GM21576 (cell line): Measurements from ENCODE around the gene MRGPRD.
"Not testable (repeated sequence)": the region's sequence is repeated elsewhere in the genome, so short reads cannot be mapped to it uniquely, and the experiment has no call there.

Experiments used
- ATAC-seq: cut with Tn5 transposase; IDR thresholded peaks from one replicate; pipeline ENCODE4 v1.9.1; 2021; ENCODE audit warnings: mild to moderate bottlenecking, moderate library complexity; ENCODE audit not compliant: unreplicated experiment

MRGPRD gene

GRCh38 chr11:68994161-68994893, 13.5 kb upstream of the MRGPRD start:
- ATAC-seq: no peak

- ATAC-seq: no peak
These were observed 12.8 kb upstream of the MRGPRD start for GRCh38 chr11:68993546-68993945.

GRCh38 chr11:68992743-68993255, 12.0 kb upstream of the MRGPRD start:
- ATAC-seq: no peak

- ATAC-seq: no peak
These were observed 10.4 kb upstream of the MRGPRD start for GRCh38 chr11:68990995-68991780.

- no peak for ATAC-seq
These were observed 9.3 kb upstream of the MRGPRD start for GRCh38 chr11:68989936-68990606.

- ATAC-seq: no peak
These were observed 7.7 kb upstream of the MRGPRD start for GRCh38 chr11:68988491-68988890.

GRCh38 chr11:68987211-68987610, 6.4 kb upstream of the MRGPRD start:
- ATAC-seq: no peak

GRCh38 chr11:68983801-68984200, 3.0 kb upstream of the MRGPRD start:
- ATAC-seq: no peak

GRCh38 chr11:68982134-68982533, 1.3 kb upstream of the MRGPRD start:
- no peak for ATAC-seq

GRCh38 chr11:68979931-68980775, 633 bp downstream of the MRGPRD start:
- ATAC-seq: no peak

GRCh38 chr11:68978931-68979594, 1.7 kb downstream of the MRGPRD start:
- ATAC-seq: no peak

GRCh38 chr11:68978626-68978930, 2.2 kb downstream of the MRGPRD start:
- ATAC-seq: no peak

- no peak for ATAC-seq
These were observed 2.8 kb downstream of the MRGPRD start for GRCh38 chr11:68977781-68978625.

- no peak for ATAC-seq
These were observed 4.2 kb downstream of the MRGPRD start for GRCh38 chr11:68976563-68976962.

GRCh38 chr11:68976095-68976494, 4.7 kb downstream of the MRGPRD start:
- ATAC-seq: no peak

- ATAC-seq: no peak
These were observed 6.2 kb downstream of the MRGPRD start for GRCh38 chr11:68974421-68975194.

GRCh38 chr11:68973706-68974105, 7.1 kb downstream of the MRGPRD start:
- ATAC-seq: not testable (repeated sequence)

- no peak for ATAC-seq
These were observed 7.6 kb downstream of the MRGPRD start for GRCh38 chr11:68973219-68973618.
